K562 (cell line): ENCODE measurements around the gene SLC22A23. TPM values are rescaled to one million over a fixed set of nuclear protein-coding genes. Genes with fewer than 3 reads are reported as not detected.

ENCODE experiments used
- ATAC-seq: fragments of 200-7000 bp; cut with Tn5 transposase; 3 replicates; pipeline ENCODE4 v1.9.1; 2020; ENCODE audit warnings: moderate library complexity
- BruUV-seq: library from RNA; stranded (reverse); fragments of 400-500 nt; replicated peaks from 2 replicates; lab custom pipeline; 2021; lab: Mats Ljungman, UMichigan
- CTCF ChIA-PET: fragments of 300-600 bp; formaldehyde crosslinking; extraction: SDS; loops from one replicate; lab custom pipeline; 2021; ENCODE audit warnings: low intra/inter-chr PET ratio; lab: Yijun Ruan, JAX
- POLR2A ChIA-PET: fragments of 300-600, 350-650 bp; sonication (Branson Sonifier 250); formaldehyde crosslinking; extraction: SDS; loops from one replicate; lab custom pipeline; 2021; ENCODE audit warnings: antibody characterized with exemption, inconsistent platforms; lab: Yijun Ruan, JAX
- DNase-seq, 4 experiments: peaks; one replicate each; pipeline versions ENCODE4 v3.0.0 to v3.0.0-alpha.2; 2011 to 2018; ENCODE audit warnings: low spot score in 3 of 4, mixed read lengths in 3 of 4; ENCODE audit errors: extremely low read depth in 1 of 4
- FAIRE-seq: peaks from 2 replicates; lab custom pipeline; 2011; peaks lifted over from hg19 to GRCh38; lab: Jason Lieb, UNC
- H2AFZ ChIP-seq: 2 replicates; pipeline ENCODE4 v1.6.0; 2011; ENCODE audit warnings: low read depth, low read length, control low read depth, inconsistent platforms
- H3K27ac ChIP-seq: fragments of 200-600 bp; 3 replicates; pipeline ENCODE4 v1.8.0; 2011; ENCODE audit warnings: low read depth, mild to moderate bottlenecking, control low read depth, inconsistent platforms, low read length, moderate library complexity, mixed read lengths; ENCODE audit errors: extremely low read depth
- H3K27me3 ChIP-seq, 2 experiments: fragments of 300-600 bp in 1 of 2; 2 replicates in 1 of 2; 3 replicates in 1 of 2; pipeline versions ENCODE4 v1.6.0 to v1.8.0; 2011; ENCODE audit warnings: inconsistent platforms in 2 of 2, low read length in 2 of 2, mild to moderate bottlenecking in 1 of 2, mixed read lengths in 1 of 2, moderate library complexity in 1 of 2; ENCODE audit not compliant: control insufficient read depth in 2 of 2, insufficient read depth in 2 of 2
- H3K36me3 ChIP-seq: fragments of 300-600 bp; 3 replicates; pipeline ENCODE4 v1.8.0; 2011; ENCODE audit warnings: mild to moderate bottlenecking, low read length, inconsistent platforms; ENCODE audit not compliant: control insufficient read depth, insufficient read depth
- H3K4me1 ChIP-seq, 2 experiments: fragments of 200-600 bp in 1 of 2; replicated peaks in 1 of 2; 2 replicates in 1 of 2; 3 replicates in 1 of 2; pipeline versions ENCODE4 v1.5.1 to v1.8.0; 2011; ENCODE audit warnings: inconsistent platforms in 2 of 2, low read length in 2 of 2, mild to moderate bottlenecking in 1 of 2, mixed read lengths in 1 of 2, moderate library complexity in 1 of 2; ENCODE audit not compliant: control insufficient read depth in 2 of 2, insufficient read depth in 2 of 2
- H3K4me2 ChIP-seq: 2 replicates; pipeline ENCODE4 v1.6.1; 2011; ENCODE audit warnings: low read length, control low read depth, inconsistent platforms, mixed read lengths; ENCODE audit not compliant: insufficient read depth
- H3K4me3 ChIP-seq: fragments of 200-600 bp; sonication (generic), shearing (Covaris generic); 2 replicates; pipeline ENCODE4 v1.5.1; 2016; ENCODE audit warnings: control low read depth, inconsistent platforms
- H3K79me2 ChIP-seq: fragments of 200-600 bp; 3 replicates; pipeline ENCODE4 v1.8.0; 2011; ENCODE audit warnings: low read length, inconsistent platforms; ENCODE audit not compliant: control insufficient read depth, insufficient read depth
- H3K9ac ChIP-seq, 2 experiments: 2 replicates each; pipeline versions ENCODE4 v1.6.0 to v1.6.1; 2011; ENCODE audit warnings: low read depth in 2 of 2, low read length in 2 of 2, control low read depth in 1 of 2, inconsistent platforms in 1 of 2, mild to moderate bottlenecking in 1 of 2, mixed read lengths in 1 of 2; ENCODE audit not compliant: insufficient read depth in 1 of 2
- H3K9me1 ChIP-seq: one replicate; pipeline ENCODE4 v1.6.0; 2011; ENCODE audit warnings: inconsistent platforms, mild to moderate bottlenecking, low read length, moderate library complexity; ENCODE audit not compliant: control insufficient read depth, insufficient read depth
- H3K9me3 ChIP-seq: replicated peaks from 2 replicates; pipeline ENCODE4 v1.5.1; 2011; ENCODE audit warnings: low read depth, low read length, inconsistent platforms; ENCODE audit not compliant: control insufficient read depth, insufficient read depth
- H4K20me1 ChIP-seq: replicated peaks from 2 replicates; pipeline ENCODE4 v1.6.1; 2011; ENCODE audit warnings: low read length, inconsistent platforms, mixed read lengths; ENCODE audit not compliant: control insufficient read depth, insufficient read depth
- BACH1 ChIP-seq: fragments of 200-800 bp; sonication (Bioruptor generic); IDR thresholded peaks from 2 replicates; pipeline ENCODE4 v1.6.1; 2016; ENCODE audit warnings: missing genetic modification characterization, missing compliant biosample characterization
- EP400 ChIP-seq: fragments of 450-650 bp; IDR thresholded peaks from 2 replicates; pipeline ENCODE4 v1.6.1; 2017; ENCODE audit warnings: antibody characterized with exemption, mild to moderate bottlenecking, moderate library complexity
- HNRNPLL ChIP-seq: fragments of 200-400 bp; formaldehyde crosslinking; IDR thresholded peaks from 2 replicates; pipeline ENCODE4 v1.6.1; 2017; ENCODE audit warnings: low read length, low read depth, mild to moderate bottlenecking; ENCODE audit not compliant: poor library complexity, severe bottlenecking
- THRAP3 ChIP-seq: fragments of 450-650 bp; IDR thresholded peaks from 2 replicates; pipeline ENCODE4 v1.6.1; 2016; ENCODE audit warnings: mild to moderate bottlenecking, inconsistent platforms, borderline replicate concordance
- ZNF146 ChIP-seq: IDR thresholded peaks from one replicate; pipeline ENCODE4 v1.6.1; 2018; ENCODE audit warnings: missing compliant biosample characterization; ENCODE audit not compliant: unreplicated experiment
- ZNF431 ChIP-seq: sonication (generic); formaldehyde crosslinking; IDR thresholded peaks from 2 replicates; pipeline ENCODE4 v1.8.0; 2022; ENCODE audit warnings: mild to moderate bottlenecking, missing genetic modification reagents
- ZNF76 ChIP-seq: fragments of 250-450 bp; sonication (Bioruptor Pico); IDR thresholded peaks from 2 replicates; pipeline ENCODE4 v1.4.0; 2020; ENCODE audit warnings: mild to moderate bottlenecking, moderate library complexity, borderline replicate concordance
- WGBS: fragments of 100-300 bp; shearing (Covaris generic); methylation state at CpG from one replicate; pipeline ENCODE4 v1.1.6; 2016; ENCODE audit warnings: low coverage, mixed read lengths; ENCODE audit not compliant: insufficient coverage; ENCODE audit errors: missing lambda C conversion rate; 5-methylcytosine and 5-hydroxymethylcytosine counted together
- in situ Hi-C: fragments of 300-500 bp; cut with MboI; formaldehyde crosslinking; loops from 4 replicates; pipeline ENCODE4 v1.15.0; 2018; ENCODE audit warnings: inconsistent platforms, mixed read lengths
- intact Hi-C: fragments of 100-400 bp; cut with micrococcal nuclease; formaldehyde crosslinking; loops from 2 replicates; pipeline ENCODE4 v1.14.2; 2022
- polyA plus RNA-seq, 8 experiments: library from polyadenylated mRNA; depleted of rRNA in 4 of 8; stranded (reverse) in 5 of 8; unstranded in 3 of 8; fragments of >200 nt; fragmentation: Nextera tagmentation in 2 of 8; fragmentation: Illumina TruSeq in 1 of 8; extraction: Ambion mirVana in 2 of 8; extraction: Trizol in 1 of 8; gene quantifications; 2 replicates each; pipeline versions ENCODE4 v1.2.1 to v1.2.3, GENCODE V29; 2011 to 2014; ENCODE audit warnings: inconsistent platforms in 1 of 8, missing spikeins in 1 of 8
- total RNA-seq, 7 experiments: library from RNA; depleted of rRNA in 6 of 7; stranded (reverse); fragments of >200 nt in 6 of 7; fragmentation: Illumina TruSeq in 2 of 7; extraction: Trizol in 2 of 7; gene quantifications; 2 replicates each; pipeline versions ENCODE4 v1.2.1 to v1.2.3, GENCODE V29; 2011 to 2021; ENCODE audit warnings: low replicate concordance in 1 of 7

The SLC22A23 gene
- total and polyA plus RNA-seq, 9 of the 15 experiments (the other 6 are each of a cell fraction or from before 2014, with no cell fraction given): 0.30 to 8.7 (median 2.5) TPM

- Histone ChIP-seq H3K4me3 (no peak overlapping the region), H3K9me1 (no peaks in the 10 kb centered on the region), H2AFZ (no peak overlapping the region), H3K36me3 (no peaks in the 10 kb centered on the region; the same call in 2 of the 3 replicates), H3K27me3 (no peaks in the 10 kb centered on the region), H3K4me1 (peaks cover 18 to 23% of the 10 kb centered on the region in 2 experiments), H3K79me2 (peaks cover 15% of the 10 kb centered on the region; the same call in 2 of the 3 replicates), H3K9me3 (no peaks in the 10 kb centered on the region), H4K20me1 (peaks cover 13% of the 10 kb centered on the region; the same call in 1 of the 2 replicates), H3K27ac (no peak overlapping the region), H3K4me2 (no peak overlapping the region), H3K9ac (no peak overlapping the region)
- intact Hi-C loops: no loop called here
- no peak for FAIRE-seq
- no peak for ATAC-seq
- no peak for DNase-seq
- CTCF ChIA-PET: no interaction called here
- BruUV-seq: no TSS peak
- POLR2A ChIA-PET: interaction anchor here (0.9 kb wide), 1 partner anchor 8 kb away, joined by 4 read pairs; no protein-coding TSS in a partner anchor
- TF ChIP-seq HNRNPLL (no peak), ZNF76 (CRISPR knock-in tag) (no peak), ZNF431 (CRISPR knock-in tag) (no peak), BACH1 (tag) (no peak), ZNF146 (CRISPR knock-in tag) (peak; percentile 37), EP400 (no peak), THRAP3 (no peak)
- in situ Hi-C loops: no loop called here
- 67% methylated on average over 5 of the region's 5 CpGs for WGBS
These were observed 7.0 kb downstream of the SLC22A23 start for GRCh38 chr6:3449750-3450305.
